H1 (cell line): Measurements from ENCODE around the gene NRXN3. TPM values are rescaled to one million over a fixed set of nuclear protein-coding genes. Genes with fewer than 3 reads are reported as not detected.

Experiments
- CTCF ChIA-PET: fragments of 300-600 bp; sonication (Branson Sonifier 250); formaldehyde crosslinking; loops from one replicate; lab custom pipeline; 2021; ENCODE audit not compliant: partially characterized antibody; lab: Charles Lee
- POLR2A ChIA-PET: fragments of 300-600 bp; sonication (Branson Sonifier 250); formaldehyde crosslinking; loops from one replicate; lab custom pipeline; 2021; ENCODE audit warnings: inconsistent platforms; ENCODE audit not compliant: partially characterized antibody; lab: Charles Lee
- DNase-seq, 2 experiments: peaks; one replicate each; pipeline versions ENCODE4 v3.0.0 to v3.0.0-alpha.2; 2010 to 2022; ENCODE audit warnings: low spot score in 2 of 2, low read depth in 1 of 2, mixed read lengths in 1 of 2
- FAIRE-seq: peaks from 2 replicates; lab custom pipeline; 2011; peaks lifted over from hg19 to GRCh38; lab: Jason Lieb, UNC
- H2AFZ ChIP-seq: 2 replicates; pipeline ENCODE4 v1.8.1; 2012; ENCODE audit warnings: low read length, inconsistent platforms
- H2AK5ac ChIP-seq: 2 replicates; pipeline ENCODE4 v1.6.1; 2013; ENCODE audit warnings: low read depth, low read length
- H2BK120ac ChIP-seq: replicated peaks from 2 replicates; pipeline ENCODE3; 2013; ENCODE audit warnings: low read depth, low read length, inconsistent platforms
- H2BK12ac ChIP-seq: 2 replicates; pipeline ENCODE4 v1.6.1; 2013; ENCODE audit warnings: low read depth, low read length
- H2BK15ac ChIP-seq: 2 replicates; pipeline ENCODE4 v1.6.1; 2013; ENCODE audit warnings: low read length
- H2BK20ac ChIP-seq: 2 replicates; pipeline ENCODE4 v1.6.1; 2013; ENCODE audit warnings: low read length
- H2BK5ac ChIP-seq: 2 replicates; pipeline ENCODE4 v1.6.1; 2013; ENCODE audit warnings: low read depth, low read length
- H3K14ac ChIP-seq: 2 replicates; pipeline ENCODE4 v1.6.1; 2013; ENCODE audit warnings: inconsistent platforms; ENCODE audit not compliant: insufficient read length
- H3K18ac ChIP-seq: 2 replicates; pipeline ENCODE4 v1.6.1; 2013; ENCODE audit warnings: low read length; ENCODE audit errors: extremely low read depth
- H3K23ac ChIP-seq: 2 replicates; pipeline ENCODE4 v1.6.1; 2013; ENCODE audit warnings: inconsistent platforms; ENCODE audit not compliant: insufficient read length
- H3K23me2 ChIP-seq: 2 replicates; pipeline ENCODE4 v1.6.1; 2013; ENCODE audit warnings: low read depth, low read length
- H3K27ac ChIP-seq: 2 replicates; pipeline ENCODE4 v1.6.1; 2011; ENCODE audit warnings: low read depth, low read length, inconsistent platforms
- H3K27me3 ChIP-seq, 4 experiments: replicated peaks in 1 of 4; 1 replicate in 1 of 4; 2 replicates in 3 of 4; pipeline versions ENCODE4 v1.6.1 to v1.8.1; 2011 to 2013; ENCODE audit warnings: low read length in 3 of 4, mild to moderate bottlenecking in 3 of 4, inconsistent platforms in 2 of 4, mixed read lengths in 2 of 4, moderate library complexity in 1 of 4; ENCODE audit not compliant: control insufficient read depth in 3 of 4, insufficient read depth in 3 of 4; ENCODE audit errors: extremely low read depth in 1 of 4
- H3K36me3 ChIP-seq, 4 experiments: 2 replicates each; pipeline versions ENCODE4 v1.6.1 to v1.8.1; 2011 to 2013; ENCODE audit warnings: mild to moderate bottlenecking in 4 of 4, low read length in 3 of 4, moderate library complexity in 2 of 4, control low read depth in 1 of 4, inconsistent platforms in 1 of 4; ENCODE audit not compliant: insufficient read depth in 4 of 4, control insufficient read depth in 2 of 4
- H3K4ac ChIP-seq: replicated peaks from 2 replicates; pipeline ENCODE3; 2013; ENCODE audit warnings: low read length, low read depth, mixed read lengths, inconsistent platforms; ENCODE audit not compliant: insufficient read length
- H3K4me1 ChIP-seq, 4 experiments: replicated peaks in 1 of 4; 1 replicate in 1 of 4; 2 replicates in 3 of 4; pipeline versions ENCODE4 v1.6.1 to v1.8.1; 2011 to 2013; ENCODE audit warnings: low read length in 3 of 4, inconsistent platforms in 2 of 4, mixed read lengths in 1 of 4; ENCODE audit not compliant: insufficient read depth in 4 of 4, control insufficient read depth in 3 of 4
- H3K4me2 ChIP-seq, 2 experiments: 2 replicates each; pipeline versions ENCODE4 v1.6.1 to v1.8.1; 2011 to 2013; ENCODE audit warnings: low read depth in 2 of 2, low read length in 2 of 2, control low read depth in 1 of 2, inconsistent platforms in 1 of 2, mild to moderate bottlenecking in 1 of 2; ENCODE audit not compliant: insufficient read depth in 1 of 2
- H3K4me3 ChIP-seq, 4 experiments: fragments of 200-600, 300-600 bp in 1 of 4; sonication (generic), shearing (Covaris generic), sonication (Bioruptor Twin) in 1 of 4; 2 replicates each; pipeline versions ENCODE4 v1.5.1 to v1.8.1; 2011 to 2016; ENCODE audit warnings: low read length in 4 of 4, low read depth in 3 of 4, control low read depth in 2 of 4, inconsistent platforms in 2 of 4, mild to moderate bottlenecking in 2 of 4, mixed read lengths in 1 of 4, moderate library complexity in 1 of 4; ENCODE audit not compliant: insufficient read depth in 2 of 4; ENCODE audit errors: extremely low read depth in 1 of 4
- H3K56ac ChIP-seq: replicated peaks from 2 replicates; pipeline ENCODE3; 2013; ENCODE audit warnings: low read depth, mild to moderate bottlenecking, mixed read lengths, low read length, inconsistent platforms; ENCODE audit not compliant: insufficient read length
- H3K79me1 ChIP-seq: 2 replicates; pipeline ENCODE4 v1.6.1; 2013; ENCODE audit warnings: low read depth, low read length, control low read depth
- H3K79me2 ChIP-seq, 2 experiments: 2 replicates each; pipeline versions ENCODE4 v1.6.1 to v1.8.1; 2012 to 2013; ENCODE audit warnings: low read length in 2 of 2, mild to moderate bottlenecking in 2 of 2, inconsistent platforms in 1 of 2; ENCODE audit not compliant: insufficient read depth in 2 of 2, control insufficient read depth in 1 of 2
- H3K9ac ChIP-seq, 4 experiments: replicated peaks in 1 of 4; 1 replicate in 1 of 4; 2 replicates in 3 of 4; pipeline versions ENCODE4 v1.6.1 to v1.8.1; 2011 to 2013; ENCODE audit warnings: low read depth in 3 of 4, low read length in 3 of 4, control low read depth in 2 of 4, mild to moderate bottlenecking in 2 of 4, moderate library complexity in 2 of 4, inconsistent platforms in 1 of 4; ENCODE audit errors: extremely low read depth in 1 of 4
- H3K9me3 ChIP-seq, 2 experiments: 2 replicates each; pipeline versions ENCODE4 v1.6.1 to v1.8.1; 2012 to 2013; ENCODE audit warnings: mild to moderate bottlenecking in 2 of 2, moderate library complexity in 2 of 2, control low read depth in 1 of 2, inconsistent platforms in 1 of 2, low read depth in 1 of 2, low read length in 1 of 2, mixed read lengths in 1 of 2; ENCODE audit not compliant: insufficient read depth in 2 of 2
- H4K20me1 ChIP-seq, 2 experiments: replicated peaks in 1 of 2; 2 replicates each; pipeline versions ENCODE3 to v1.8.1; 2011 to 2013; ENCODE audit warnings: inconsistent platforms in 2 of 2, low read length in 2 of 2, mild to moderate bottlenecking in 1 of 2; ENCODE audit not compliant: insufficient read depth in 2 of 2, control insufficient read depth in 1 of 2
- H4K5ac ChIP-seq: 2 replicates; pipeline ENCODE4 v1.6.1; 2013; ENCODE audit warnings: low read length, low read depth, mixed read lengths, inconsistent platforms; ENCODE audit not compliant: insufficient read length
- H4K8ac ChIP-seq: 2 replicates; pipeline ENCODE4 v1.8.0; 2013; ENCODE audit warnings: mild to moderate bottlenecking, moderate library complexity, low read length, inconsistent platforms; ENCODE audit not compliant: insufficient read depth; ENCODE audit errors: extremely low read depth
- H4K91ac ChIP-seq: replicated peaks from 2 replicates; pipeline ENCODE3; 2013; ENCODE audit warnings: low read length, mixed read lengths, inconsistent platforms; ENCODE audit not compliant: insufficient read length
- CTBP2 ChIP-seq: IDR thresholded peaks from 2 replicates; pipeline ENCODE4 v1.7.0; 2011; ENCODE audit warnings: borderline replicate concordance, mild to moderate bottlenecking, moderate library complexity, mixed read lengths, low read length; ENCODE audit not compliant: insufficient read depth, insufficient read length
- RNF2 ChIP-seq: fragments of 200-900, 300-1000 bp; sonication (generic); IDR thresholded peaks from 2 replicates; pipeline ENCODE4 v1.7.1; 2016; ENCODE audit warnings: borderline replicate concordance, low read depth, mild to moderate bottlenecking, antibody characterized with exemption, low read length; ENCODE audit not compliant: poor library complexity, severe bottlenecking; ENCODE audit errors: missing control alignments
- SIN3A ChIP-seq, 2 experiments: IDR thresholded peaks in 1 of 2; conservative IDR thresholded peaks in 1 of 2; 2 replicates each; pipeline ENCODE4 v1.6.1; 2011 to 2012; ENCODE audit warnings: low read length in 2 of 2, improper control_type of control experiment in 1 of 2, low read depth in 1 of 2, mild to moderate bottlenecking in 1 of 2
- TAF7 ChIP-seq: optimal IDR thresholded peaks from 2 replicates; pipeline ENCODE3; 2011; ENCODE audit warnings: low read depth, mild to moderate bottlenecking, inconsistent platforms, low read length, moderate library complexity, borderline replicate concordance
- WGBS, 2 experiments: shearing (Covaris generic) in 1 of 2; methylation state at CpG; one replicate each; pipeline versions ENCODE4 v1.1.6 to v1.1.7; 2013 to 2015; ENCODE audit warnings: low lambda C conversion rate in 2 of 2, mixed read lengths in 2 of 2, inconsistent platforms in 1 of 2, low coverage in 1 of 2, missing lambda C conversion rate in 1 of 2; ENCODE audit not compliant: insufficient replicate concordance in 2 of 2, insufficient coverage in 1 of 2, insufficient read length in 1 of 2; ENCODE audit errors: extremely low coverage in 1 of 2, missing lambda C conversion rate in 1 of 2; 5-methylcytosine and 5-hydroxymethylcytosine counted together
- polyA plus RNA-seq, 7 experiments: library from polyadenylated mRNA; depleted of rRNA in 3 of 7; stranded (reverse) in 5 of 7; unstranded in 2 of 7; fragments of >200 nt in 5 of 7; fragments of 200-250 nt in 2 of 7; gene quantifications; 1 replicate in 5 of 7; 2 replicates in 1 of 7; 4 replicates in 1 of 7; pipeline versions ENCODE4 v1.2.1 to v1.2.3, GENCODE V29; 2011 to 2013; ENCODE audit warnings: missing spikeins in 2 of 7, mixed read lengths in 2 of 7
- total RNA-seq: library from RNA; stranded (reverse); fragmentation: NEBNext Ultra II Directional; extraction: Animal tissue kit (Norgen Biotek cat#: 25700); gene quantifications from 2 replicates; pipeline ENCODE4 v1.2.1, GENCODE V29; 2021

The NRXN3 gene
- total and polyA plus RNA-seq, 2 of the 8 experiments (the other 6 are each of a cell fraction or from before 2014, with no cell fraction given) = 2.6 to 4.1 TPM

- Histone ChIP-seq H3K14ac (no peak overlapping the region), H3K79me2 (no peaks in the 10 kb centered on the region), H4K8ac (no peak overlapping the region), H3K36me3 (no peaks in the 10 kb centered on the region), H3K9ac (no peak overlapping the region), H4K91ac (no peak overlapping the region), H3K56ac (no peak overlapping the region), H3K18ac (no peak overlapping the region), H2AK5ac (no peak overlapping the region), H3K27me3 (no peaks in the 10 kb centered on the region), H4K5ac (no peak overlapping the region), H3K4me1 (peaks cover 0 to 3% (median 0%) of the 10 kb centered on the region in 4 experiments; a peak in 1 of 7 replicates), H3K4me2 (no peak overlapping the region), H2BK120ac (no peak overlapping the region), H3K27ac (no peak overlapping the region), H2BK12ac (no peak overlapping the region), H3K23me2 (no peaks in the 10 kb centered on the region), H3K9me3 (no peaks in the 10 kb centered on the region), H2BK20ac (no peak overlapping the region), H3K79me1 (no peaks in the 10 kb centered on the region), H2BK5ac (no peak overlapping the region), H2AFZ (no peak overlapping the region), H3K4me3 (no peak overlapping the region), H3K23ac (no peak overlapping the region), H2BK15ac (no peak overlapping the region), H3K4ac (no peak overlapping the region), H4K20me1 (no peaks in the 10 kb centered on the region)
- TF ChIP-seq TAF7 = no peak
- no peak for TF ChIP-seq RNF2
- no peak for TF ChIP-seq SIN3A (conservative IDR thresholded peaks at IDR 0.05 in 1 of 2, IDR thresholded peaks at IDR 0.05 in 1 of 2; ENCODE audit: low read depth in 1 of 2, low read length in 2 of 2)
- no peak for TF ChIP-seq CTBP2
- POLR2A ChIA-PET = no interaction called here
- WGBS, 2 experiments = 94% methylated on average over 1 of the region's 1 CpG; no CpG with 5 or more reads in 1 of the 2 experiments
- CTCF ChIA-PET = interaction anchor here (1.3 to 1.4 kb wide), 2 partner anchors 30 to 180 kb away, joined by 3 read pairs; no protein-coding TSS in a partner anchor
- DNase-seq (no peak), FAIRE-seq (no peak)
These were observed 75.1 kb downstream of the NRXN3 start for GRCh38 chr14:78245238-78245637.
